DND-41 (cell line): Measurements from ENCODE around the gene C17orf107.

ENCODE experiments used
- ATAC-seq: fragments of 200-7000 bp; cut with Tn5 transposase; 3 replicates; pipeline ENCODE4 v1.9.1; 2021; ENCODE audit warnings: low read depth; ENCODE audit not compliant: insufficient read depth
- DNase-seq: peaks from one replicate; pipeline ENCODE4 v3.0.0-alpha.2; 2020
- H2AFZ ChIP-seq: 2 replicates; pipeline ENCODE4 v1.6.0; 2012; ENCODE audit warnings: low read depth, low read length
- H3K27ac ChIP-seq: 2 replicates; pipeline ENCODE4 v1.5.1; 2012; ENCODE audit warnings: low read length, inconsistent platforms
- H3K27me3 ChIP-seq: fragments of 200-600 bp; sonication (generic); 2 replicates; pipeline ENCODE4 v1.6.0; 2012; ENCODE audit warnings: low read length, mild to moderate bottlenecking, inconsistent platforms; ENCODE audit not compliant: insufficient read depth, poor library complexity
- H3K36me3 ChIP-seq: 2 replicates; pipeline ENCODE4 v1.5.1; 2012; ENCODE audit warnings: low read length, inconsistent platforms; ENCODE audit not compliant: insufficient read depth
- H3K4me1 ChIP-seq: 2 replicates; pipeline ENCODE4 v1.5.1; 2012; ENCODE audit warnings: mild to moderate bottlenecking, low read length; ENCODE audit not compliant: insufficient read depth
- H3K4me2 ChIP-seq: 2 replicates; pipeline ENCODE4 v1.6.0; 2012; ENCODE audit warnings: mild to moderate bottlenecking, moderate library complexity, low read length, inconsistent platforms; ENCODE audit not compliant: insufficient read depth
- H3K4me3 ChIP-seq, 2 experiments: fragments of 200-600 bp in 1 of 2; shearing (Covaris generic) in 1 of 2; 2 replicates each; pipeline ENCODE4 v1.5.1; 2012 to 2016; ENCODE audit warnings: inconsistent platforms in 2 of 2, low read length in 2 of 2, mild to moderate bottlenecking in 2 of 2, low read depth in 1 of 2, moderate library complexity in 1 of 2
- H3K79me2 ChIP-seq: 2 replicates; pipeline ENCODE4 v1.6.0; 2012; ENCODE audit warnings: low read length, inconsistent platforms; ENCODE audit not compliant: insufficient read depth
- H3K9ac ChIP-seq: 2 replicates; pipeline ENCODE4 v1.6.0; 2012; ENCODE audit warnings: low read depth, mild to moderate bottlenecking, inconsistent platforms, low read length, moderate library complexity
- H3K9me3 ChIP-seq: 2 replicates; pipeline ENCODE4 v1.5.1; 2012; ENCODE audit warnings: low read length, moderate library complexity, mild to moderate bottlenecking, inconsistent platforms; ENCODE audit not compliant: insufficient read depth, severe bottlenecking
- H4K20me1 ChIP-seq: 2 replicates; pipeline ENCODE4 v1.6.0; 2012; ENCODE audit warnings: low read length; ENCODE audit not compliant: insufficient read depth
- CTCF ChIP-seq: IDR thresholded peaks from 2 replicates; pipeline ENCODE4 v1.5.1; 2012; ENCODE audit warnings: borderline replicate concordance, low read length, moderate library complexity, mild to moderate bottlenecking; ENCODE audit not compliant: poor library complexity, severe bottlenecking; ENCODE audit errors: extremely low read depth
- EZH2 ChIP-seq: IDR thresholded peaks from 3 replicates; pipeline ENCODE4 v1.6.1; 2012; ENCODE audit warnings: borderline replicate concordance, low read depth, mild to moderate bottlenecking, moderate library complexity, low read length, inconsistent platforms; ENCODE audit not compliant: severe bottlenecking

C17orf107 gene

GRCh38 chr17:4944554-4945175 is 45.3 kb downstream of the C17orf107 start:
- H3K4me3 ChIP-seq: peak overlapping the region in 1 of 2 experiments; percentile 91; a peak in 1 of 4 replicates
- no peak for TF ChIP-seq EZH2
- TF ChIP-seq CTCF: no peak
- H4K20me1 ChIP-seq: peaks cover 60% of the 10 kb centered on the region
- no peak for ATAC-seq
- H3K79me2 ChIP-seq: peaks cover 80% of the 10 kb centered on the region
- H3K36me3 ChIP-seq: peaks cover 70% of the 10 kb centered on the region
- peak overlapping the region; percentile 97 for H3K4me2 ChIP-seq
- no peaks in the 10 kb centered on the region for H3K27me3 ChIP-seq
- no peak overlapping the region for H2AFZ ChIP-seq
- H3K4me1 ChIP-seq: peaks cover 70% of the 10 kb centered on the region
- no peaks in the 10 kb centered on the region for H3K9me3 ChIP-seq
- H3K27ac ChIP-seq: peak overlapping the region; percentile 51
- peak; percentile 44 for DNase-seq
- peak overlapping the region; percentile 82; the same call in 1 of the 2 replicates for H3K9ac ChIP-seq

GRCh38 chr17:4945176-4945943 is 46.0 kb downstream of the C17orf107 start:
- peaks cover 74% of the 10 kb centered on the region for H3K4me1 ChIP-seq
- H3K36me3 ChIP-seq: peaks cover 70% of the 10 kb centered on the region
- H3K79me2 ChIP-seq: peaks cover 84% of the 10 kb centered on the region
- H3K4me2 ChIP-seq: peak overlapping the region; percentile 97
- DNase-seq (peak; percentile 62), ATAC-seq (no peak)
- H2AFZ ChIP-seq: no peak overlapping the region
- peak overlapping the region in 1 of 2 experiments; percentile 91; a peak in 2 of 4 replicates for H3K4me3 ChIP-seq
- TF ChIP-seq EZH2 (no peak), CTCF (no peak)
- peaks cover 60% of the 10 kb centered on the region for H4K20me1 ChIP-seq
- no peaks in the 10 kb centered on the region for H3K27me3 ChIP-seq
- peak overlapping the region; percentile 98 for H3K9ac ChIP-seq
- H3K9me3 ChIP-seq: no peaks in the 10 kb centered on the region
- H3K27ac ChIP-seq: peak overlapping the region; percentile 54

- peaks cover 59% of the 10 kb centered on the region for H4K20me1 ChIP-seq
- H3K9ac ChIP-seq: peak overlapping the region; percentile 98
- H3K4me2 ChIP-seq: peak overlapping the region; percentile 97
- no peaks in the 10 kb centered on the region for H3K9me3 ChIP-seq
- H3K4me3 ChIP-seq: peak overlapping the region; percentile 72 to 91; a peak in 3 of 4 replicates
- TF ChIP-seq EZH2: no peak
- TF ChIP-seq CTCF: no peak
- H3K79me2 ChIP-seq: peaks cover 84% of the 10 kb centered on the region
- ATAC-seq: no peak
- DNase-seq: no peak
- peaks cover 70% of the 10 kb centered on the region for H3K36me3 ChIP-seq
- H2AFZ ChIP-seq: no peak overlapping the region
- no peaks in the 10 kb centered on the region for H3K27me3 ChIP-seq
- peak overlapping the region; percentile 97 for H3K27ac ChIP-seq
- peaks cover 78% of the 10 kb centered on the region for H3K4me1 ChIP-seq
These were observed 46.6 kb downstream of the C17orf107 start for GRCh38 chr17:4945944-4946280.
